Embryonic facial prominence (tissue), 1 donor: ENCODE measurements around the gene IAPP.
"Not testable (repeated sequence)": the region's sequence is repeated elsewhere in the genome, so short reads cannot be mapped to it uniquely, and the experiment has no call there.

Source experiments
- DNase-seq: peaks from one replicate; pipeline ENCODE4 v3.0.0-alpha.2; 2016; ENCODE audit errors: extremely low spot score

Gene IAPP

DNA sequence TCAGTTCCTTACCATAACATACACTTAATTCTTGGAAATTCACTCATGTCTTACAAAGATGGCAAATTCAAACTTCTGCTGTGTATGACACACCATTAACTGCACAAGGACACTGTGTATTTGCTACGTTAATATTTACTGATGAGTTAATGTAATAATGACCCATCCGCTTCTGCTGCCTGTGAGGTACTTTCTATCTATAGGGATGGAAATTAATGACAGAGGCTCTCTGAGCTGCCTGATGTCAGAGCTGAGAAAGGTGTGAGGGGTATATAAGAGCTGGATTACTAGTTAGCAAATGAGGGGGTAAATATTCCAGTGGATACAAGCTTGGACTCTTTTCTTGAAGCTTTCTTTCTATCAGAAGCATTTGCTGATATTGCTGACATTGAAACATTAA, at the start of gene IAPP:
Gene IAPP (plus strand): TSS at position 301 of the 400 bp plus-strand sequence. CDS start 450 bp downstream, outside the sequence.
- no peak for DNase-seq

DNA sequence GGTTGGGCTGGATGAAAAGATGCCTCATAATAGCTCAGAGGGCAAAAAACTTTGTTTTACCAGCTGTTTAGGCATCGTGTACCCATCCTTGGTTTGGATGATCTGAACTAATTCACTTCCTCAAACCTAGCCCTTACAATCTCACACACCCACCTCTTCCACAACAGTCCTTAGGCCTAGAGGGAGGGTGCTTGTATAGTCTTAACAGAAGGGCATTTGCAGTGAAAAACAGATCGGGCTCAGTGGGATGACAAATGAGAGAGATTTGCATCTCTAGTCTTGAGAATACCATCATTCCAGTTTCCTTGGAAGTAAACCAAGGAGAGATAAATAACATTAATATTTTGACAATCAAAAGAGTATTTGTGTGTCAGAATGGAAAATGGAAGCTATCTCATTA, 49.0 kb upstream of the IAPP start:
- no peak for DNase-seq

DNA sequence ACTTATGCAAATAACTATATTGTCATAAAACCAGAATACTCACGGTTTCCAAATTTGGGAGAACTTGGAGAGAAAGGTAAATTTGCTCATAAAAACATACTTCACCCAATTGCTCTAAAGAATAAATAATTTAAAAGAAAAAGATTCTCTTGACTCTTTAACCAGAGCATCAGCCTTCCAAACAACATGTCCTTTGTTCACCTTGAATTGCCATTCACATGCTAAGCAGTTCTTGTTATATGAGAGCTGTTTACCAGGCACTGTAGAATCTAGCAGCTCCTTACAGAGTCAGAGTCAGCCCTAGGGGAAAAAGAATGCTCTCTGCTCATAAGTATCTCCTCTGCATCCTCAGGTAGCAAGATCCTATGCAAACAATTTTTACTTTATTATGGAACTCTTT, 48.2 kb upstream of the IAPP start:
- no peak for DNase-seq

DNA sequence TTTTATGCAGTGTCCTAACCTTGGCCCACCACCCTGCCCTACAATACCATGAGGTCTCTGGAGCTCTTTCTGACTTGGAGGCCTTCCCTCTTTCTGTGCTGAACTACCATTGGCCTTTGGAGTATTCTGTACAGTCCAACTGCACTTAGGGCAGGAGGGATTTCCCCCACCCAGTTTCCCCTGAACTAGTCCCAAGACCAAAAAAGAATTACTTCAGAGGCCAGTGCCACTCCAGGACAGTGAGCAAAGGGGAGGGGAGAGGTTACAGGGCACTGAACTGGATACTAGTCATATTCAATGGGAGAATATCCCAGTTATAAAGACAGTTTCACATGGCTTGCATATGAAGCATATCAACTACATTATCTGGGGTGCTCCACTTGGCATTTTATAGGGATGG, 44.1 kb upstream of the IAPP start:
- DNase-seq: no peak

DNA sequence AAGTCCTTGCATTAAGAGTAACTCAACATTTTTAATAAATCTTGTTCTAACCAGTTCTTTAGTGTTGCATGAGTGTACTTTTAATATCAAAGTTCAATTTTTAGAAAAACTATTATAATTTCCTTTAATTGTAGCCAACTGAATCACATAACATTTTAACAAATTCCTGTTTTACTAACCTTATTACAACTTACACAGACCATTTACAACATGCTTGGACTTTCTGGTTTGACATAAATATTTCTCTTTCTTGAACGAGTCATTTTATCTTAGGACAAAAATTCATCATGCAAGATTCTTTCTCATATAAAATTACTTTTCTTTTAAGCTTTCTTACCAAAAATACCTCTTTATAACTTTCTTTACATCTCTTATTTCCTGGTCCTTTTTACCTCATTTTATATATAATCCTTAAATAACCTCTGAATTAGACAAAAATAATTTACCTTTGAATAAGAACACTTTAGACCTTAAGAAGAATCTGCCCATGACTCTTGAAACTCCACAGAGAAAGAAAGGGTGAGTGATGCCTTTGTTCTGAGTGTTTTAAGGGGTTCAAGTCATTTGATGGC, 41.9 kb upstream of the IAPP start:
- DNase-seq: no peak

DNA sequence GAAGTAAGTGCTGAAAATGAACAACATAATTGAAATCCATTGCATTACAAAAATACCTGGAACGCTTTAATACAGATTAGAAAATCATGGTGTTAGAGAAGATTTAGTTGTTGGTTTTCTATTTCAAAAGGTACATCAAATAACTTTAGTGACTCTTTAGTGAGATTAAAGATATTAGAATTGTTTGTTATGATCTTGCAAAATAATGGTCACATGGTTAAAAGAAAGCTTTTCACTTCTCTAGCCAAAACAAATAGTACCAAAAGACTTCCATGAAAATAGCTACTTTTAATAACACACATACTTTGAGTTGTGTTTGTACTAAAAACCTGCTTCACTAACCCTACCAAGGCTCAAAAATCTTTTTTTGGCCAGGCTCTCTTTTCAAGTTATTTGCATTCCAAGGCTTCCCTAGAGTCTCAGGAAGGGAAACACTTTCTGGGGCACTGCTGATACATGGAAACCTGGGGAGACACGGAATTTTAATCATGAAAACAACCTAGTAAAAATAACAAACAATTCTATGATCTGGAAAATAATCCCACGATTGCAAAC, 37.9 kb upstream of the IAPP start, which contains the start of gene SLCO1A2:
Gene SLCO1A2 (minus strand): TSS at position 147 of the 555 bp plus-strand sequence. CDS start 270 bp downstream, outside the sequence.
- no peak for DNase-seq

DNA sequence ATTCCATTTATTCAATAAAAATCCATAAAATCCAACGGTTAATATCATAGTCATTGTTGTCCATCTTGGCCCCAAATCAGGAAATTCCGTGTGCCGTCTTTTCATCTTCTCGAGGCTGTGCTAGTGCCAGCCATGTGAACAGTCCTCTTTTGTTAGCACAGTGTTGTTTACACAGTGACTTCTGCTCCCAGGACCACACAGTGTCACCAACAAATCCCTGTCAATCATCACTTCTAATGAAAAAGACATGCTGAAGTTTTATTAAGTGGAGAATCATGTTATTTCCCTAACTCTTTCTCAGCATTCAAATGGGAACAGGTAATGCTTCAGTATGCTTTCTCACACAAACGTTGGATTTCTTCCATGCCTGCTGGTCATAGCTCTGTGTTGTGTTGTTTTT, 36.0 kb upstream of the IAPP start:
- no peak for DNase-seq

DNA sequence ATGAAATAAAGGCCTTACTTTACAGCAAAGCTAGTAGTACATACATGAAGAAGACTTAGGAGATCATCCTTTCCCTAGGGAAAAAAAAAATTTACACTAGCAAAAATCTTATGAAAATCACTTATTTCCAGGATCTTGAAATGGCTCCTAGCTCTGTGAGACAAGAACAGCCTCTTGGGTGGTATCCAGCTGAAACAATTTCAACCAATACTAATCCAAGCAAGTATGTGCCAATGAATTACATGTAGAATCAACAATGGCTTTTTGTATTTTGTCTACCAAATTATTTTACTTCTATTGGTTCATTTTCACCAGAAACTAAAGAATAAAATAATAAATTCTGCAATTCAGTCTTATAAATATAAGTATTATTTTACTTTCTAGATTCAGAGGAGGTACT, 35.2 kb upstream of the IAPP start:
- DNase-seq: no peak

DNA sequence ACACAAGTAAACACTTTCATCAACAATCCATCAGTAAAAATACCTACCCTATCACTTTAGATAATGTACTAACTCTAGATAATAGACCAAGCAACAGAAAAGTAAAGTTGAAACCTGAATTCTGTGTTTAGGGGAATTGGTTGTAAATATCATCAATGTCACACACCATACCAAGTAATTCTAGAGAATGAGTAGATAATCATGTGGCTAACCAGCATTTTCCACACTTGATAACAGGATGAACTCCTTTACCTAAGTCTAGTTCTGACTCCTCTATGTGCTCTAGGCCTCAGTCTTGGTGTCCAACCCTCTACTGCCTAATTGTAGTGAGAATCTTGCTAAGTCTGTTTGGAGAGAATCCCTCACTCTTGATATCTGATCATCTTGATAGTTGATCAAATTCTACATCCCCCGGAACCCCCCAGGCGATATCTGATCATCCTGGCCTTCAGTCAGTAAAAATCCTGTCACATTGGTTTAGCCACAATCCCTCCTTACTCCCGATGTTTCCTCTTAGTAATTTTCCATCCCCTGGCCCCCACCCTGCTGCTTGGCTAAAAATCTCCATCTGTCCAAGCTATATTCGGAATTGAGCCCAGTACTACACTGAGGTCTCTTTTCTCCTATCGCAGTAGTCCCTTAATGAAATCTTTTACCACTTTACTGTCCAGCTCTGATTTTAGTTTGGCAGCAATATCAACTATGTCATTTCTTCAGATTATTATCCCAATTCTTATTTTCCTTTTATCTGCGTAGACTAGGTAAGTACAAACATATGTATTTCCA, 34.5 kb upstream of the IAPP start:
- DNase-seq: no peak

DNA sequence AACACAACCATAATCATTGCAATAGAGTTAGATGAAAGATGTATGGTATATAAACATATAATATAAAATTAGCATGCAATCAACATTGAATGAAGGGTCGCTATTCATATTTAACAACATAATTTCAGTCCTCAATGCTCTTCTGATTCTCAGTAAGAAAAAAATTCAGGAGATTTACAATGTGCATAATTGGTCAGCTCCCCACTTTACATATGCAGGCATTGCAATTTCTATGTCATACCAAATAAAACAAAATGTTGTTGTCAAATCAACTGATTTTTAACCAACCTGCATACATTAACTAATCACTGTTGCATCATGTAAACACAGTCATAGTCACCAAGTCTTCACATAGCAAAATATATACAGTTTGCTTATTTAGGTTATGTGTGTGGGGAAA, 32.8 kb upstream of the IAPP start:
- no peak for DNase-seq

DNA sequence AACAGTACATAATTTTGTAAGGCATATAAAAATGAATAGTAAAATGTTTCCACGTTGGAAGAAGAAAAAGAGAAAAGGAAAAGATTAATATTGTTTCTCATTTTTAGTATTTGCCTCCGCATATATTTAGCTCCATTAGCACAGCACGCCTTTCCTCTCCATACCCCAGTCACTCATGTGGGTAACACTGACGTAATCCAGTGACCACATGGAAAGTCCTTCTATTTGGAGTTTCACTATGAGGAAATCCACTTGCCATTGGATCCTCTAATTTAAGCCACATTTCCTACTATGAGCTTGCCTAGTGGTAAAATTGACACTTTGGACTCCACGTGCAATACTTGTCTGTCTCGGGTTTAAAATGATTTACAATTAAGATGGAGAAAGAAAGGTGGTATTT, 32.3 kb upstream of the IAPP start:
- DNase-seq: no peak

DNA sequence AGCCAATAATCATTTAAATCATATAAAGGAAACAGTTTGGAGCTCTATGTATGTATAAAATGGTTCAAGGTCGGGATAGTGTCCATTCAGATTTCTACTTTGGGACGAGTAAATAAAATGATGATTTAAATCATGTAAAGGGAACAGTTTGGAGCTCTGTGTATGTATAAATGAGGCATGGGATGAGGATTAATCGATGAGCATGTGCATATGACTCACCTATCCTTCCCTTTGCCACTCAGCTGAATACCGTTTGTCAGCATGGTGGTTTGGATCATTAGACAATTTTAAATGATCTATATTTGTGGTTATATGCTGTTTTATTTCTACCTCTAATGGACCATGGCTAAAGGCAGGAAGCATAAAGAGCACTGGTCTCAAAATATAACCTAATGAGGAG, 30.9 kb upstream of the IAPP start:
- DNase-seq: no peak

DNA sequence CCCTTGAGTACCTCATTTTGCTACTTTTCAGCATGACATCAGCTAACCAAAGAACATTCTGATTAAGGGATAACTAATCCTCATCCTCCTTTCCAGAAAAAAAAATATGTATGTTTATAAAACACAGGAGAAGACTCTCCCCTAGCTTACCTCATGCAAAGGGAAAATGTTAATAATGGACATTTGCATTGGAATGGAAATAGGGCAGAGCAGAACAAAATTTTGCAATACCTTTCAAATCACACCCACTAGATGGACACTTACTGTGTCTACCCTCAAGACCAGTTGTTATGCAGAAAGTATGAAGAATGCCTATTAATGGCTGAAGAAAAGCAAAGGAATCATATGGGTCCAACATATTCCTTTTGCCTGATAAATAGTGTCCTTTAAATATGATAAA, 29.1 kb upstream of the IAPP start:
- no peak for DNase-seq

DNA sequence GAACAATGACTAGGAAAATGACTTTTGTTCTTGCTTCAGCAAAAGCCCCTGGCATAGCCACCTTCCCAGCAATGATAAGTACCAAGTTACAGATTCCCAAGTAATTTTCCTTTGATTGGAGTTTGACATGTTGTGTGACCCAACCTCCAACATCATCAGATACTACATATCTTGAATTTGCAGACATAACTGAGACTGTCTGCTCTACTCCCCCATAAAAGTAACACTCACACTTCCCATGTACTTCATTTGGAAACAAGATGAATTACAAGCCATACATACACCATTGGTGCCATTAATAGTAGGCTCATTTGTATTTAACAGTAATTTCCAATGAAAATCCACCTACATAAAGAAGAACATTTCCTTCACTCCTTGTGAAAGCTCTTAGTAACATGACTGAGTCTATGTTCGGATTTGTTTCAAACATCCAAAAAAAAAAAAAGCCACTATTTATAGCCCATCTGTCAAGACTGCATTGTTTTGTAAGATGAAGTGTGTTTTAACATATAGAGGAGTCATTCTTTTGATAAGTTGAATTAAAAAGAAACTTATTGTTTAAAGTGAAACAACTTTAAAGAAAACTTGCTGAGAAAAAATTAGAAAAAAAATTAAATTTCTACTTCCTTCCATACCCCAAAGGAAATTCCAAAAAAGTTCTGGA, 26.0 kb upstream of the IAPP start:
- DNase-seq: no peak

DNA sequence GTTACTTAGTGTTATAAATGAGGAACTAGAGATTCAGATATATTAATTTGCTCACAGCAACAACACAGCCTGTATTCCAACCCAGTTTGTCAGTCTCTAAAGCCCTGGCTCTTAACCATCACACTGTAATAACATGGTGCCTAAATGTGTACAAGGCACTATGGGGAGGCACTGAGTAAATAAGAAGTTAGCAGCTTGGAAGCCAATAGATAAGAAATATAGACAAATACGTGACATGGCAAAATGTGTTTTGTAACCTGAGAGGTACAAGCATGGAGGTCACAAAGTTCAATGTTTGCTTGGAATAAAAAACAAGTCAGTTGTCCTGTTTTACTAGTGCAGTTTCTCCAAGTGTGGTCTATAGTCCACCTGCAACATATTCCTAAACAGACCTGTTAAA, 21.7 kb upstream of the IAPP start:
- DNase-seq: no peak

DNA sequence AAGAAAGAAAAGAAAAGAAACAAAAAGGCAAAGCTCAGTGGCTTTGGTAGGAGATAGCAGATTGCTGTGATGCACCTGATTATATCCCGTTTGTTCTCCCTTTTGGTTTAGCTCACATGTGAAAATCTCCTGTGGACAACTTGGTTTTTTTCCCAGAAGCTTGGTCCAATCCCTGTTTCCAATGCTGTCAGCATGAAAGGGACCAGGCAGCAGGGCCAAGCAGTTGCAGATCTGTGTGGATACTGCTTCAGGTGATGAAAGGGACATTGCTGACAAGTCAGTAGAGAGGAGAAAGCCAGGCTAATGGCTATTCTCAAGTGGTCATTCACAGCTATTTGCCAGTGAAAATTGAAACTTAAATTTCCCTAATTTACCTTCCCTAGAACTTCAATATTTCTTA, 19.2 kb upstream of the IAPP start:
- no peak for DNase-seq

DNA sequence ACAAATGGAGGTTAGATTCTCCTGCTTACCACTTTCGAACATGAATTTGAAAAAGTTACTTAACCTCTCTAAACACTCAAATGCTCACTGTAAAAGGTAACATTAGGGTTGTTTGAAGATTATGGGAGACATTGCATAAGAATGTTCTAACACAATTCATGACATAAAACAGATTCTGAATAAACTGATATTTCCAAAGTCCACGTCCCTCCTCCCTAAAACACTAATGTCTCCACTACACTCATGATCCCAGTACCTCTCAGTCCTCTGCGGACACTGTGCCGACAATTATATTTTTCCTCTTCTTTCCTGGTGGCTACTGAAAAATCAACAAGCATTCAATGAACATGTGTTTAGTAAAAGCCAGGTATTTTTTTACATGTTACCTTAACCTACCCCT, 18.8 kb upstream of the IAPP start:
- DNase-seq: no peak

DNA sequence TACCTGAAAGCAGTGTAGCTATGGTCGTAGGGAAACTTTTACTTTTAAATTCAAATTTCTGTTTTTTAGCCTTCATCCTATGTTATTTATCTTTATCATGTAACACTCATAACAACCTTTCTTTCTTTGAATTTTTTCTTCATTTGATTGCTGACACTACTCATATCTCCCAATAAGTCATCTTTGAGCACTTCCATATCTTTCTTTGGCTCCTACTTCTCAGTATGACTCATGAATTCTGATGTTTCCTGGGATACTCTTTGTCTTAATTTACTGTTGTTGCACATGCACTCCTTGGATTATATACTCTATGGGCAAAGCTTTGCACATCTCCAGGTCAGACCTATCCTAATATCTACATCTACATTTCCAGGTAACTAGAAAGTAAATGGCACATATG, 18.1 kb upstream of the IAPP start:
- no peak for DNase-seq

DNA sequence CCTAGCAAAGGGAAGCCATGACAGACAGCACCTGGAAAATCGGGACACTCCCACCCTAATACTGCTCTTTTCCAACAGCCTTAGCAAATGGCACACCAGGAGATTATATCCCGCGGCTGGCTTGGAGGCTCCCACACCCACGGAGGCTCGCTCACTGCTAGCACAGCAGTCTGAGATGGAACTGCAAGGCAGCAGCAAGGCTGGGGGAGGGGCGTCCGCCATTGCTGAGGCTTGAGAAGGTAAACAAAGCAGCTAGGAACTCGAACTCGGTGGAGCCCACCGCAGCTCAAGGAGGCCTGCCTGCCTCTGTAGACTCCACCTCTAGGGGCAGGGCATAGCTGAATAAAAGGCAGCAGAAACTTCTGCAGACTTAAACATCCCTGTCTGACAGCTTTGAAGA, 12.1 kb upstream of the IAPP start:
- not testable (repeated sequence) for DNase-seq

DNA sequence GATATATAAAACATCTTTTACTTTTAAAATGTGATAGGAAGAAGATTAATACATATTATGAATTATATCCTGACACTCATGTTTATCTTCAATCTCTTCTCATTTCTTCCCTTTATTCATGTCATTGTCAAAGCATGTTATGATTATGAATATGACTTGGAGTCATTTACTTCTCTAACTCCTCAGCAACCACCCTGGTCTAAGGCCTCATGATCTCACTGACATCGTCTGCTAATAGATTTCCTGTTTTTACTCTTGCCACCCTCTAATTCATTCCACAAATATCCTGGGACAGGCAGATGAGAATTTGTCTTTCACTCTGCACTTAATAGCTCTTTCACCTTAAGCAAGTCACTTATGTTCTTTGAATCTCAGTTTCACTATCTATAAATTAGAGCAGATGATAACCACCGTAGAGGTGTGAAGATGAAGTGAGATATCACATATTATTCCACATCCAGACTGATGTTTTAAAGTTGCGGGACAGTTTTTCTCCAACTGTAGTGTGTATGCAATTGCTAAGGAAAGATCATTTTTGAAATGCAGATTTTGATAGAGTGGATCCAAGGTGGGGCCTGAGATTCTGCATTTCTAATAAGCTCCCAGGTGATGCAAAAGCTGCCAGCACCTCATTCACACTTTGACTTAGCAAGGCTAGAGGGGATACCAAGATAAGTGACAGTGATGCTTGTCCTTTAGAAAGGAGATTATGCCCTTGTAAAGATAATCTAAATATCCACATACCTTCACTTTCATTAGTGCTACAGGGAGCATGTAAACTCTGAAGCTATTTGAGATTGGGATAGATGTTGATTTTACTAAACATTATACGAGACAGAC, 3.3 kb upstream of the IAPP start:
- DNase-seq: no peak

DNA sequence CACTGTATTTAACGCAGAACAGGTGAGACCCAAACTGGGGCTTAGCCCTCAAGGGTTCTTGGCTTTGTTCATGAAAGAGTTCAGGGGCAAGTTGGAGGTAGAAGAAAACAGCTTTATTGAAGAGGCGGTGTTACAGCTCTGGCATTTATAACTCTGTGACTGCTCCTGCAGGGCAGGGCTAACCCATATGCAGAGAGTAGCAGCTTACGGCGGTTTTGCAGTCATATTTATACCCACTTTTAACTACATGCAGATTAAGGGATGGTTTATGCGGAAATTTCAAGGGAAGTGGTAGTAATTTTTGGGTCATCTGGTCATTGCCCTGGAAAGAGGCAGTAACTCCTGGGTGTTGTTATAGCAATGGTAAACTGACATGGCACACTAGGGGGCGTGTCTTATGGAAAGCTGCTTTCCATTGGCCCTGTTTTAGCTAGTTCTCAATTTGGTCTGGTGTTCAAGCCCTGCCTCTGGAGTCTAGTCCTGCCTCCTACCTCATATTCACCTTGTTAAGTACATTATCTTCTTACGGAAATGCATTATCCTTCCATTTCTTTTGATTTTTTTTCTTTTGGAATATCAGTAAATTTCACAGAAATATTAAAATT, 1.8 kb upstream of the IAPP start:
- DNase-seq: no peak
